22Rv1 (cell line): ENCODE data around the gene SELENOT.

ENCODE experiments used
- ZFX ChIP-seq: fragments of 450-650 bp; IDR thresholded peaks from 2 replicates; pipeline ENCODE4 v1.6.1; 2017; ENCODE audit warnings: antibody characterized with exemption, borderline replicate concordance
- TF ChIP-seq, protein P1 (sequence below): fragments of 450-650 bp; IDR thresholded peaks from 2 replicates; pipeline ENCODE4 v1.5.1; 2017; ENCODE audit warnings: mild to moderate bottlenecking

DNA sequence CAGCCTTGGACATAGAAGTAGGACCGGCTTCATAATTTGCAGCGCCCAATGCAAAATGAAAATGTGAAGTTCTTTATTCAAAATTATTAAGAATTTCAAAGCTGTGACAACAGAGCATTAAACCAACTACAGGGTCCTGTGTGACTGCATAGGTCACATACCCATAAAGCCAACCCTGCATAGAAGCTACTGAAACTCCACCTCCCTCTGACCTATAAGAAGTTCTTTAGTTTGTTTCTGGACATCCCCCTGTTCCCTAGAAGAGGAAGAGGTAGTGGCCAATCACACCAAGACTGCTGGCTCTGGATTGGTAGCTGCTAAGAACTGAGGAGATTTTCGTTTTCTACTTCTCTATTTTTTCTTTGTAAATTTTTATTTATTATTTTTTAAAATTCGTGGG lies 9.0 kb upstream of the SELENOT start:
- TF ChIP-seq, protein P1, sequence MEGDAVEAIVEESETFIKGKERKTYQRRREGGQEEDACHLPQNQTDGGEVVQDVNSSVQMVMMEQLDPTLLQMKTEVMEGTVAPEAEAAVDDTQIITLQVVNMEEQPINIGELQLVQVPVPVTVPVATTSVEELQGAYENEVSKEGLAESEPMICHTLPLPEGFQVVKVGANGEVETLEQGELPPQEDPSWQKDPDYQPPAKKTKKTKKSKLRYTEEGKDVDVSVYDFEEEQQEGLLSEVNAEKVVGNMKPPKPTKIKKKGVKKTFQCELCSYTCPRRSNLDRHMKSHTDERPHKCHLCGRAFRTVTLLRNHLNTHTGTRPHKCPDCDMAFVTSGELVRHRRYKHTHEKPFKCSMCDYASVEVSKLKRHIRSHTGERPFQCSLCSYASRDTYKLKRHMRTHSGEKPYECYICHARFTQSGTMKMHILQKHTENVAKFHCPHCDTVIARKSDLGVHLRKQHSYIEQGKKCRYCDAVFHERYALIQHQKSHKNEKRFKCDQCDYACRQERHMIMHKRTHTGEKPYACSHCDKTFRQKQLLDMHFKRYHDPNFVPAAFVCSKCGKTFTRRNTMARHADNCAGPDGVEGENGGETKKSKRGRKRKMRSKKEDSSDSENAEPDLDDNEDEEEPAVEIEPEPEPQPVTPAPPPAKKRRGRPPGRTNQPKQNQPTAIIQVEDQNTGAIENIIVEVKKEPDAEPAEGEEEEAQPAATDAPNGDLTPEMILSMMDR: no peak
- TF ChIP-seq ZFX: no peak
